HepG2 (cell line): ENCODE data around the gene TSEN34. TPM values are rescaled to one million over a fixed set of nuclear protein-coding genes. Genes with fewer than 3 reads are reported as not detected.

Experiments
- ATAC-seq: fragments of 200-7000 bp; cut with Tn5 transposase; 3 replicates; pipeline ENCODE4 v1.9.1; 2020; ENCODE audit warnings: mild to moderate bottlenecking, moderate library complexity
- BruUV-seq: library from RNA; stranded (reverse); fragments of 400-500 nt; replicated peaks from 2 replicates; lab custom pipeline; 2021; lab: Mats Ljungman, UMichigan
- CTCF ChIA-PET: fragments of 300-600 bp; formaldehyde crosslinking; extraction: SDS; loops from one replicate; lab custom pipeline; 2021; ENCODE audit warnings: low total read pairs, inconsistent platforms, low intra/inter-chr PET ratio; lab: Yijun Ruan, JAX
- POLR2A ChIA-PET: fragments of 350-600 bp; sonication (Branson Sonifier 250); formaldehyde crosslinking; loops from one replicate; lab custom pipeline; 2020; ENCODE audit warnings: antibody characterized with exemption, inconsistent platforms; lab: Yijun Ruan, JAX
- DNase-seq: peaks from one replicate; pipeline ENCODE4 v3.0.0-alpha.2; 2015; ENCODE audit warnings: low spot score
- FAIRE-seq: peaks from 3 replicates; lab custom pipeline; 2011; peaks lifted over from hg19 to GRCh38; lab: Jason Lieb, UNC
- H2AFZ ChIP-seq: one replicate; pipeline ENCODE4 v1.6.1; 2011; ENCODE audit warnings: low read length, inconsistent platforms
- H3K27ac ChIP-seq: fragments of 300-600 bp; 3 replicates; pipeline ENCODE4 v1.8.0; 2011; ENCODE audit warnings: mixed run types, mild to moderate bottlenecking, mixed read lengths, low read length, inconsistent platforms; ENCODE audit not compliant: insufficient read depth; ENCODE audit errors: extremely low read length
- H3K27me3 ChIP-seq, 2 experiments: fragments of 200-600 bp in 1 of 2; 2 replicates in 1 of 2; 3 replicates in 1 of 2; pipeline versions ENCODE4 v1.6.0 to v1.8.0; 2011; ENCODE audit warnings: low read length in 2 of 2, mild to moderate bottlenecking in 2 of 2, moderate library complexity in 2 of 2, inconsistent platforms in 1 of 2; ENCODE audit not compliant: insufficient read depth in 2 of 2, control insufficient read depth in 1 of 2
- H3K36me3 ChIP-seq, 2 experiments: fragments of 200-600 bp in 1 of 2; replicated peaks in 1 of 2; 2 replicates in 1 of 2; 3 replicates in 1 of 2; pipeline versions ENCODE4 v1.5.1 to v1.8.0; 2011; ENCODE audit warnings: low read length in 2 of 2, inconsistent platforms in 1 of 2; ENCODE audit not compliant: insufficient read depth in 2 of 2, control insufficient read depth in 1 of 2
- H3K4me1 ChIP-seq: 2 replicates; pipeline ENCODE4 v1.5.1; 2012; ENCODE audit warnings: low read length, inconsistent platforms; ENCODE audit not compliant: insufficient read depth
- H3K4me2 ChIP-seq: 2 replicates; pipeline ENCODE4 v1.6.0; 2011; ENCODE audit warnings: low read depth, low read length, inconsistent platforms
- H3K4me3 ChIP-seq, 3 experiments: fragments of 200-600 bp in 1 of 3; sonication (generic), shearing (Covaris generic) in 1 of 3; replicated peaks in 1 of 3; 2 replicates each; pipeline ENCODE4 v1.5.1; 2011 to 2016; ENCODE audit warnings: low read length in 3 of 3, inconsistent platforms in 2 of 3, low read depth in 2 of 3, mild to moderate bottlenecking in 2 of 3, control low read depth in 1 of 3, mixed read lengths in 1 of 3; ENCODE audit not compliant: insufficient read depth in 1 of 3
- H3K79me2 ChIP-seq: one replicate; pipeline ENCODE4 v1.6.1; 2011; ENCODE audit warnings: low read length, inconsistent platforms; ENCODE audit not compliant: insufficient read depth
- H3K9ac ChIP-seq: 2 replicates; pipeline ENCODE4 v1.6.0; 2011; ENCODE audit warnings: mild to moderate bottlenecking, low read depth, low read length, inconsistent platforms; ENCODE audit not compliant: insufficient read depth
- H3K9me3 ChIP-seq: 2 replicates; pipeline ENCODE4 v1.5.1; 2012; ENCODE audit warnings: mild to moderate bottlenecking, low read length
- H4K20me1 ChIP-seq: 2 replicates; pipeline ENCODE4 v1.6.0; 2011; ENCODE audit warnings: inconsistent platforms, mild to moderate bottlenecking, low read length, moderate library complexity; ENCODE audit not compliant: insufficient read depth
- ARID2 ChIP-seq: sonication (generic); formaldehyde crosslinking; IDR thresholded peaks from 2 replicates; pipeline ENCODE4 v1.8.1; 2022; ENCODE audit warnings: mild to moderate bottlenecking, missing genetic modification reagents, borderline replicate concordance
- ATF6 ChIP-seq: sonication (generic); formaldehyde crosslinking; conservative IDR thresholded peaks from 2 replicates; pipeline ENCODE4 v1.4.0; 2020; ENCODE audit warnings: missing genetic modification reagents
- PCBP1 ChIP-seq: fragments of 200-400 bp; formaldehyde crosslinking; IDR thresholded peaks from 2 replicates; pipeline ENCODE4 v1.6.1; 2017; ENCODE audit warnings: mild to moderate bottlenecking, low read depth, low read length, borderline replicate concordance
- RXRA ChIP-seq: sonication (generic); formaldehyde crosslinking; IDR thresholded peaks from 2 replicates; pipeline ENCODE4 v1.5.1; 2020; ENCODE audit warnings: missing genetic modification reagents
- SIN3B ChIP-seq: fragments of 150-350 bp; IDR thresholded peaks from 2 replicates; pipeline ENCODE4 v1.6.1; 2014; ENCODE audit warnings: low read length
- THRA ChIP-seq: sonication (generic); formaldehyde crosslinking; IDR thresholded peaks from 2 replicates; pipeline ENCODE4 v1.4.0; 2020; ENCODE audit warnings: missing genetic modification reagents, borderline replicate concordance
- ZMYM2 ChIP-seq: sonication (generic); formaldehyde crosslinking; IDR thresholded peaks from 2 replicates; pipeline ENCODE4 v1.8.0; 2022; ENCODE audit warnings: mild to moderate bottlenecking, missing genetic modification reagents
- ZNF276 ChIP-seq: sonication (generic); formaldehyde crosslinking; IDR thresholded peaks from 2 replicates; pipeline ENCODE4 v1.4.0; 2020; ENCODE audit warnings: mild to moderate bottlenecking, low read depth, missing genetic modification reagents
- ZNF354B ChIP-seq: sonication (generic); formaldehyde crosslinking; IDR thresholded peaks from 2 replicates; pipeline ENCODE4 v1.8.0; 2022; ENCODE audit warnings: mild to moderate bottlenecking, missing genetic modification reagents
- ZNF451 ChIP-seq: sonication (generic); formaldehyde crosslinking; IDR thresholded peaks from 2 replicates; pipeline ENCODE4 v1.5.0; 2020; ENCODE audit warnings: mild to moderate bottlenecking, missing genetic modification reagents
- ZNF556 ChIP-seq: sonication (generic); formaldehyde crosslinking; IDR thresholded peaks from 2 replicates; pipeline ENCODE4 v1.4.0; 2020; ENCODE audit warnings: mild to moderate bottlenecking, missing genetic modification reagents, borderline replicate concordance
- ZNF709 ChIP-seq: sonication (generic); formaldehyde crosslinking; IDR thresholded peaks from 2 replicates; pipeline ENCODE4 v1.5.0; 2020; ENCODE audit warnings: mild to moderate bottlenecking, missing genetic modification reagents
- WGBS: methylation state at CpG from one replicate; pipeline ENCODE4 v1.1.6; 2017; ENCODE audit warnings: low lambda C conversion rate; 5-methylcytosine and 5-hydroxymethylcytosine counted together
- in situ Hi-C: cut with HindIII; loops from 2 replicates; pipeline ENCODE4 v1.10.0; 2017; ENCODE audit warnings: low pct_unique_long_range_greater_than_20kb; ENCODE audit not compliant: extremely low pct_ligation_motif_present
- intact Hi-C: fragments of 100-400 bp; cut with micrococcal nuclease; formaldehyde crosslinking; loops from one replicate; pipeline ENCODE4 v1.10.0; 2022; ENCODE audit not compliant: unreplicated experiment
- polyA plus RNA-seq, 8 experiments: library from polyadenylated mRNA; depleted of rRNA in 3 of 8; stranded (reverse) in 7 of 8; unstranded in 1 of 8; fragments of >200 nt; fragmentation: Illumina TruSeq in 4 of 8; extraction: Trizol in 4 of 8; gene quantifications; 2 replicates each; pipeline versions ENCODE4 v1.2.1 to v1.2.3, GENCODE V29; 2011 to 2016; ENCODE audit warnings: low read depth in 4 of 8, missing spikeins in 1 of 8, mixed read lengths in 1 of 8; ENCODE audit not compliant: insufficient read depth in 1 of 8
- total RNA-seq, 5 experiments: library from RNA; depleted of rRNA; stranded (reverse); fragments of >200 nt; fragmentation: Illumina TruSeq; extraction: Trizol; gene quantifications; 2 replicates each; pipeline ENCODE4 v1.2.3, GENCODE V29; 2016; ENCODE audit warnings: low read depth in 1 of 5

The TSEN34 gene
- total and polyA plus RNA-seq, 2 of the 13 experiments (the other 11 are each of a cell fraction or from before 2014, with no cell fraction given): 55.1 to 65.4 TPM

GRCh38 chr19:54156953-54157352 lies 34.2 kb upstream of the TSEN34 start (continued):
- no peak for TF ChIP-seq ZNF276 (CRISPR knock-in tag)

- Histone ChIP-seq H2AFZ (no peak overlapping the region), H3K27ac (peak overlapping the region; percentile 90), H3K4me2 (peak overlapping the region; percentile 97), H3K36me3 (peaks cover 10 to 40% of the 10 kb centered on the region in 2 experiments), H4K20me1 (no peaks in the 10 kb centered on the region), H3K79me2 (peaks cover 13% of the 10 kb centered on the region), H3K27me3 (no peaks in the 10 kb centered on the region; a peak in 1 of 5 replicates), H3K4me1 (peaks cover 13% of the 10 kb centered on the region), H3K9me3 (no peaks in the 10 kb centered on the region), H3K9ac (peak overlapping the region; percentile 80), H3K4me3 (peak overlapping the region; percentile 66 to 90 (median 80))
- intact Hi-C loops (loop anchor here (2.0 kb wide), 1 partner anchor 72 kb away; no protein-coding TSS in a partner anchor), in situ Hi-C loops (no loop called here)
- CTCF ChIA-PET: no interaction called here
- POLR2A ChIA-PET: interaction anchor here (0.9 to 3.2 kb wide), 8 partner anchors 20 to 51 kb away, joined by 4 to 48 read pairs (median 8); partner anchors contain the start of genes CNOT3, MBOAT7, PRPF31 and RPS9
- BruUV-seq: TSS peak; percentile 85
- WGBS: 45% methylated on average over 19 of the region's 19 CpGs
- FAIRE-seq (peak; percentile 18), ATAC-seq (no peak), DNase-seq (no peak)
- TF ChIP-seq ZMYM2 (CRISPR knock-in tag) (peak; percentile 43; the same call in 1 of the 2 replicates), ARID2 (CRISPR knock-in tag) (0 out of 2 replicates have a peak, but pooled peaks have one; percentile 74), RXRA (CRISPR knock-in tag) (no peak), ZNF556 (CRISPR knock-in tag) (no peak), THRA (CRISPR knock-in tag) (0 out of 2 replicates have a peak, but pooled peaks have one; percentile 0), ZNF709 (peak; percentile 74; the same call in 1 of the 2 replicates), PCBP1 (no peak), SIN3B (no peak), ATF6 (no peak), ZNF354B (0 out of 2 replicates have a peak, but pooled peaks have one; percentile 31), ZNF451 (no peak)
These were observed 32.2 kb upstream of the TSEN34 start for GRCh38 chr19:54158812-54159351.
